AG09319 (cell line): ENCODE results near the gene CDON.

Experiments used
- DNase-seq: peaks from one replicate; pipeline ENCODE4 v3.0.0-alpha.2; 2010; ENCODE audit warnings: low read depth; ENCODE audit errors: extremely low read depth
- TF ChIP-seq, protein P1 (sequence below): IDR thresholded peaks from 2 replicates; pipeline ENCODE4 v1.5.1; 2011; ENCODE audit warnings: low read depth, mild to moderate bottlenecking, inconsistent platforms, low read length, moderate library complexity

CDON gene

DNA sequence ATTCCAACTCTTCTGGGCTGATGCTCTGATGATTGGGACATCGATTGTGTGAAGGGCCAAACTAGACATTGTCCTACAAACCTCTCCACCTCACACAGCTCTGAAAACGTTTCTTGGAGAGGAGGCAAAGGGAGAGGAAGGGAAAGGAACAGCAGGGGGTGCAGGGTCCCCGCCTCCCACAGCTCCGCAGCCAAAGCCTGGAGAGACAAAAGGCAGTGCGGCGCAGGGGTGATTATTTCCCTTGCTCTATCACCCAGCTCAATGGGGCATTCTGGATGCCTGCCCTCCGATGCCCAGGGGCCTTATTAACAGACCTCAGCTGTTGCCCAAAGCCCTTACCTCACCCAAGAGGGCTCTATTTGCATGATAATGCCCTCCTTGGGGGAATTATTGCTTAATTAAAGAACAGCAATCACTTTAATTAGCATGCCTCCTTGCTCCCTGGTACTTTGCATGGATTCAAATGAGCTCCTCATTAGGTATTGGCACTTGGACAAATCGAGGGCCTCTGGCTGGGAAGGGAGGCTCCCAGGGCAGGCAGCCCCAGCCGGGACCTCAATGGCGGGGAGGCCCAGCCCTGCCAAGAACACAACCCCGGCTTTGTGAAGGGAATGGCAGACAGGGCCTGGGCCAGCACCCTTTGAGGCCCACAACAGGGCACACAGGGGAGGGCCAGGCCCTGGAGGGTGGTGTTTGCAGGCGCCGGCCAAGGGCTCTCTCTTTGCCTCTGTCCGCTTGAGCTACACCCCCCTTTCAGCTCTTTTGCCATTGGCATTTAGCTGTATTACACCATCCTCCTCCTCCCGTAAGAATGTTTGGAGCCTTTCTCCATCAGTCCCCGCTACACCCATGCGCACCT, 19.8 kb upstream of the CDON start:
- TF ChIP-seq, protein P1, sequence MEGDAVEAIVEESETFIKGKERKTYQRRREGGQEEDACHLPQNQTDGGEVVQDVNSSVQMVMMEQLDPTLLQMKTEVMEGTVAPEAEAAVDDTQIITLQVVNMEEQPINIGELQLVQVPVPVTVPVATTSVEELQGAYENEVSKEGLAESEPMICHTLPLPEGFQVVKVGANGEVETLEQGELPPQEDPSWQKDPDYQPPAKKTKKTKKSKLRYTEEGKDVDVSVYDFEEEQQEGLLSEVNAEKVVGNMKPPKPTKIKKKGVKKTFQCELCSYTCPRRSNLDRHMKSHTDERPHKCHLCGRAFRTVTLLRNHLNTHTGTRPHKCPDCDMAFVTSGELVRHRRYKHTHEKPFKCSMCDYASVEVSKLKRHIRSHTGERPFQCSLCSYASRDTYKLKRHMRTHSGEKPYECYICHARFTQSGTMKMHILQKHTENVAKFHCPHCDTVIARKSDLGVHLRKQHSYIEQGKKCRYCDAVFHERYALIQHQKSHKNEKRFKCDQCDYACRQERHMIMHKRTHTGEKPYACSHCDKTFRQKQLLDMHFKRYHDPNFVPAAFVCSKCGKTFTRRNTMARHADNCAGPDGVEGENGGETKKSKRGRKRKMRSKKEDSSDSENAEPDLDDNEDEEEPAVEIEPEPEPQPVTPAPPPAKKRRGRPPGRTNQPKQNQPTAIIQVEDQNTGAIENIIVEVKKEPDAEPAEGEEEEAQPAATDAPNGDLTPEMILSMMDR, result no peak
- no peak for DNase-seq

DNA sequence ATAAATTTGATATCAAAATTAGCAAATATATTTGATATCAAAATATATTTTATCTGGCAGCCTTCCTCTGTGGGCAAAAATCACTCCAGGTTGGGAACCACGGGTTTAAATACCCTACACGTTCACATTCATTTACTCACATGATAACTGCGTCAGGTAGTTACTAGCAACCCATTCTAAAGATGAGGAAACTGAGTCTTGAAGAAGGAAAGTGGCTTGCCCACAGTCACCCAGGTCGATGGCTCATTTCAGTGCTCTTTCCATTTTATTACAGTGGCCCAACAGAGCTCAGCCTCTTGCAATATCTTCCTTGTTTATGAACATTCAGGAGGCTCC, 19.2 kb upstream of the CDON start:
- TF ChIP-seq, protein P1, result no peak
- DNase-seq, result no peak

DNA sequence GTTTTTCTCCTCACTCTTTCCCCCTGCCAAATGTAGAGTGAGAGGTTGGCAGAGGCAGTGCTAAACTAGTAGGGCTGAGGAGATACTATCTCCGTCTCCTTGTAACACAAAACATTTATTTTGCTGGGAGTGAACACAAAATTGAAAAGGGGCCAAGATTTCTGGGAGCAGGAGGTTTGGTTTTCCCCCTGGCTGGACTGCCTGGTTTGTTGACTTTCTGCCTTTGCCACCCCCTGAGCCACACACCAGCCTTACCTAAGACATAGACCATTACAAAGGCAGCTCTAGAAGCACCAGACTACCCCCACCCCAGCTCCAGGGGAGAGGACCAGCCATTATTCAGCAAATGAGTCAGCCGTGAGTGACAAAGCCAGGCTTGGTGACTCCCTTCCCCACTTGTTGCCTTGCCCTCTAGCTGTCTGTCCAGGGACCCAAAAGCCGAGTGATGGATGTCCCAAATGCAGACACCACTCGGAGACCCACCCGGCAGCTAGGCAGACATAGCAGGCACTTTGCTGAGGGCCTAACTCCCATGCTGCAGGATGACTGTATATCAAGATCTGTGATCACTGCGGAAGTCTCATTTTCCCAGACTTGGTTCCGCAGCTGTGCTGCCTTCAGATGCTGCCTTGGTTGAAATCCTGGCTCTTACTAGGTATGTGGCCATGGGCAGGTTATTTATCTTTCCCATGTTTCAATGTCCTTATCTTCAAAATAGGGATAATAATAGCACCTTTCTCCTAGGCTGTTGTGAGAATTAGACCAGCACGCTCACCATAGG, 17.7 kb upstream of the CDON start:
- DNase-seq, result no peak
- TF ChIP-seq, protein P1, result no peak

DNA sequence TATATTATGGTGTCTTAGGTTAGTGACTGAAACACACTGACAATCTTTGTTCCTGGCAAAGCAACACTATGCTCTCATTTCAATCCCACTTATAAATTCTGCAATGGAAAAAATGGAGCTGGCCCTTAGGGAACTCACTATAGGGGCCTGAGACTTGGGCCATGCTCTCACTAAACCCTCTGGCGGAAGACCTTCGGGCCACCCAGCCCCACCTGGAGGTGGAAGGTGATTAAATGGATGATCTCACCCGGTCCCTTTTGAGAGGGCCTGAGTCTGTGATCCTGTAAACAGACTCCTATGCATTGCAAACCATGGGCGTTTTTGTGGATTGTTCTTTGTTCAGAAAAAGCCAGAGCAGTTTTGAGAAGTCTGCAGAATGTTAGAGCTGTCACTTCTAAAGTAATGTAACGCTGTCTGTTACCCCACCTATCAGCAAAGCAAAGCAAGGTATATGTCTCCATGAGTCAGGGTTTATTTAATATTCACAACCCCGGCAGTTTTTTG, 17.0 kb upstream of the CDON start:
- DNase-seq, result no peak
- TF ChIP-seq, protein P1, result no peak

DNA sequence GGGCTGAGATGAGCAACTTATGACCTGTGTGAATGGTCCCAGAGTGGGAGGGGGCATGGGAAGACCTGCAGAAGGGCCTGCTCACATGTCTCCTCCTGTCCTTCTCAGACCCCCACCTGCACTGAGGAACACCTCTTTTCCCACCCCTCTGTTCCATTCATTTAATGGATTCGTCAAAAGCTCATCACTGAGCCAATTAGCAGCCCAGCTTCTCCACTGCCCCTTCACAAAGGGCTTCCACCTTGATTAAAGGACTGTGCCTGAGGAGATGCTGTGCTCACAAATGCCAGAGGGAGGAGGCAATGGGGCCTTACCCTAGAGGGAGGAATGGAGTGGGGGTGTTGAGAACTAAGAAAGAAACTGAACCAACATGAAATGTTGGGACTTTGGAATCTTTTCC, 14.0 kb upstream of the CDON start:
- no peak for DNase-seq
- TF ChIP-seq, protein P1, result no peak

DNA sequence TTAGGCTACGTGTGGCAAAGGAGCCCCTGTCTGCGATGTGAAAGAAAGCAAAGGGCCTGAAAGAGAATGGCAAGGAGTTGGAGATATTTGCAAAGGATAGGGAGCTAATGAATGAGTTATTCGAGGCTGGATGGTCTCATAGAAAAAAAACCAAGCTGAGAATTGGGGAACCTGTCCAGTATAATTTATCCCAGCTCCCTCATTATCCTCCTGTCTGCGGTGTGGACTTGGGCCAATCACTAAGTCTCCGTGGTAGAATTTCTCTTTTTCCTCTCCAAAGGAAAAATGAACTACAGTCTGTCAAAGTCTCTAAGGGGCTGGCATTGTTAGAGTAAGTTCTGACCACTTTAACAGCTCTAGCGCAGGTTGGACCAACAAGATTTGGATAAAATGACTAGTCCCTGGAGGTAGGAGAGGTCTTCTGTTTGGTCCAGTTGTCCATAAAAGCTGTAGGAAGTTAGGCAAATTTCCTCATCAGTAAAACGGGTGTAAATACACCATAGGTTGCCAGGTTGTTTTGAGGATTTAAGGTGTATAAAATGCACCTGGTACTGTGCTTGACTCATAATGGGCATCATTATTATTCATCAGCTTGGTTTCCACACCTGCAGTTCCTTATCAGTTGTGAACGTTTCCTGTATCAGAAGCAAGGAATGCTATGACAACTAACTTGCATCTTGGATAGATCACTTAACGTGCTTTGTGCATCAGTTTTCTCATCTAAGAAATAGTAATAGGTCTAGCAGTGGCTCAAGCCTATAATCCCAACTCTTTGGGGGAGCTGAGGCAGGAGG, 10.3 kb upstream of the CDON start:
- no peak for DNase-seq
- TF ChIP-seq, protein P1, result no peak
